Glutamatergic neuron (in vitro differentiated cells): ENCODE data around the gene DPH7. TPM values are rescaled to one million over a fixed set of nuclear protein-coding genes. Genes with fewer than 3 reads are reported as not detected.

ENCODE experiments used
- DNase-seq: peaks from one replicate; pipeline ENCODE4 v3.0.0; 2022
- H3K27ac Mint-ChIP-seq: one replicate; pipeline ENCODE4 v1.8.0; 2020; ENCODE audit warnings: mild to moderate bottlenecking, mixed read lengths, inconsistent platforms; ENCODE audit not compliant: unreplicated experiment
- H3K27me3 Mint-ChIP-seq: one replicate; pipeline ENCODE4 v1.8.0; 2020; ENCODE audit warnings: mild to moderate bottlenecking, moderate library complexity, mixed read lengths, inconsistent platforms; ENCODE audit not compliant: unreplicated experiment
- H3K36me3 Mint-ChIP-seq: one replicate; pipeline ENCODE4 v1.8.0; 2020; ENCODE audit warnings: mild to moderate bottlenecking, mixed read lengths, inconsistent platforms; ENCODE audit not compliant: unreplicated experiment
- H3K4me1 Mint-ChIP-seq: one replicate; pipeline ENCODE4 v1.8.0; 2020; ENCODE audit warnings: mild to moderate bottlenecking, low read depth, mixed read lengths, inconsistent platforms; ENCODE audit not compliant: unreplicated experiment
- H3K4me3 Mint-ChIP-seq: one replicate; pipeline ENCODE4 v1.8.0; 2020; ENCODE audit warnings: mild to moderate bottlenecking, mixed read lengths, inconsistent platforms; ENCODE audit not compliant: unreplicated experiment
- H3K9me3 Mint-ChIP-seq: one replicate; pipeline ENCODE4 v1.8.0; 2020; ENCODE audit warnings: mild to moderate bottlenecking, moderate library complexity, mixed read lengths, inconsistent platforms; ENCODE audit not compliant: unreplicated experiment
- total RNA-seq: library from RNA; stranded (reverse); fragmentation: NEBNext Ultra II Directional; extraction: Animal tissue kit (Norgen Biotek cat#: 25700); gene quantifications from one replicate; pipeline ENCODE4 v1.2.1, GENCODE V29; 2021; ENCODE audit not compliant: unreplicated experiment
- TF ChIP-seq, protein P1 (sequence below): fragments of 200-600 bp; sonication (generic); IDR thresholded peaks from one replicate; pipeline ENCODE4 v1.5.0; 2021; ENCODE audit not compliant: partially characterized antibody, unreplicated experiment

DPH7 gene
- total RNA-seq, 1 donor from 2014 or later, result 64.6 TPM

DNA sequence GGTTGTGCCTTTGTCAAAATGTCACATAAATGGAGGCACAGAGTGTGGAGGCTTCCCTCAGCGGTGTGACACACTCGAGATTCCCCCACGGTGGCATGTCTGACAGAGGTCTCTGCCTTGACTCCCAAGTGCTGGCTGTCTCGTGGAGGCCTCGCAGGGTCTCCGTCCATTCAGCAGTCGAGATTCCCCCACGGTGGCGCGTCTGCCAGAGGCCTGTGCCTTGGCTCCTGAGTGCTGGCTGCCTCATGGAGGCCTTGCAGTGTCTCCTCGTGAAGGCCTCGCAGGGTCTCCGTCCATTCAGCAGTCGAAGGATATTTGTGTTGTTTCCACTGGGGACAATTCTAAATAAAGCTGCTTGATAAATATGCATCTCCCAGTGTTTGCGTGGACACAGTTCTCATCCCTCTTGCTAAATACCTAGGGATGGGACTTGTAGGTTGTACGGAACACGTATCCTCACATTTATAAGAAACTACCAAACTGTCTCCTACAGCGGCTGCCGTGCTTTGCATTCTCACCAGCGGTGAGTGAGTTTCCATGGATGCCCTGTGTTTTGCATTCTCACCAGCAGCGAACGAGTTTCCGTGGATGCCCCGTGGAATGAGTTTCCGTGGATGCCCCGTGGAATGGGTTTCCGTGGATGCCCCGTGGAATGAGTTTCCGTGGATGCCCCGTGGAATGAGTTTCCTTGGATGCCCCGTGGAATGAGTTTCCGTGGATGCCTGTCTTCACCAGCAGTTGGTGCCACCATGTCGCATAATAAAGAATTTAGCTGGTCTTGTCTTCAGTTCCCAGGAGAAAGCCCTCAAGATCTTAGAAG, 54.4 kb downstream of the DPH7 start:
- Mint-ChIP-seq H3K4me1 (no peaks in the 10 kb centered on the region), H3K27me3 (no peaks in the 10 kb centered on the region), H3K36me3 (no peaks in the 10 kb centered on the region), H3K4me3 (no peak overlapping the region), H3K9me3 (peaks cover 4% of the 10 kb centered on the region), H3K27ac (no peak overlapping the region)
- no peak for DNase-seq
- TF ChIP-seq, protein P1, sequence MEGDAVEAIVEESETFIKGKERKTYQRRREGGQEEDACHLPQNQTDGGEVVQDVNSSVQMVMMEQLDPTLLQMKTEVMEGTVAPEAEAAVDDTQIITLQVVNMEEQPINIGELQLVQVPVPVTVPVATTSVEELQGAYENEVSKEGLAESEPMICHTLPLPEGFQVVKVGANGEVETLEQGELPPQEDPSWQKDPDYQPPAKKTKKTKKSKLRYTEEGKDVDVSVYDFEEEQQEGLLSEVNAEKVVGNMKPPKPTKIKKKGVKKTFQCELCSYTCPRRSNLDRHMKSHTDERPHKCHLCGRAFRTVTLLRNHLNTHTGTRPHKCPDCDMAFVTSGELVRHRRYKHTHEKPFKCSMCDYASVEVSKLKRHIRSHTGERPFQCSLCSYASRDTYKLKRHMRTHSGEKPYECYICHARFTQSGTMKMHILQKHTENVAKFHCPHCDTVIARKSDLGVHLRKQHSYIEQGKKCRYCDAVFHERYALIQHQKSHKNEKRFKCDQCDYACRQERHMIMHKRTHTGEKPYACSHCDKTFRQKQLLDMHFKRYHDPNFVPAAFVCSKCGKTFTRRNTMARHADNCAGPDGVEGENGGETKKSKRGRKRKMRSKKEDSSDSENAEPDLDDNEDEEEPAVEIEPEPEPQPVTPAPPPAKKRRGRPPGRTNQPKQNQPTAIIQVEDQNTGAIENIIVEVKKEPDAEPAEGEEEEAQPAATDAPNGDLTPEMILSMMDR, result no peak

DNA sequence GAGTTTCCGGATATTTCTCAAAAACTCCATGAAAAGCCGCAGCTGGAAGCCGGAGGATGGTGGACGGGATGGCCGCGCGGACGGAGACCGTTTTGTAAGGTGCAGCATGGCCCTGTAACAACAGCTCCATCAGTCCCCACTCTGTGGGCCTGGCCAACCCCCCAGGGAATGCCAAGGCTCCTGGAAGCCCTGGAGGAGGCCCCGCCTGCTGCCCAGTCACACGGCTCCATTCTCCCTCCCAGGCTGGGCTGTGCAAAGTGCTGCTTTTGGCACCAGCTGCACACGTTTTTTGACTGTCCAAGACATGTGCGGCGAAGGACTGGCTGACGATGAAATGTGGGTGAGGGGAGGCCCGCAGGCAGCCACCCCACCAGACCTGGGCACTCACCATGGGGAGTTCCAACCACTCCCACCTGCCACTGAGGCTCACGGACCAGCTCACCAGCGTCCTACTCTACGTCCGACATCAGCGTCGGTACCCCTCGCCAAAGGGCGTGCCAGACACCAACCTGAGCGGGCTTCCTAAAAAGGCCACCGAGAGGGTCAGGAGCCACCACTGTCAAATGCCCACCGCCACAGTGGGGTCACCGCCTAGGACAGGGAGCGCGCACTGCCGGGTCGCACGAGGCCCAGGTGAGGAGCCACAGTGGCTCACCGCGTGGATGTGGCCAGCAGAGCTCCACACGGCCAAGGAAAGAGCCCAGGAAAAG, 55.8 kb downstream of the DPH7 start:
- Mint-ChIP-seq H3K27me3 (no peaks in the 10 kb centered on the region), H3K27ac (no peak overlapping the region), H3K4me1 (no peaks in the 10 kb centered on the region), H3K36me3 (no peaks in the 10 kb centered on the region), H3K9me3 (peaks cover 4% of the 10 kb centered on the region), H3K4me3 (no peak overlapping the region)
- no peak for DNase-seq
- TF ChIP-seq, protein P1, result no peak

DNA sequence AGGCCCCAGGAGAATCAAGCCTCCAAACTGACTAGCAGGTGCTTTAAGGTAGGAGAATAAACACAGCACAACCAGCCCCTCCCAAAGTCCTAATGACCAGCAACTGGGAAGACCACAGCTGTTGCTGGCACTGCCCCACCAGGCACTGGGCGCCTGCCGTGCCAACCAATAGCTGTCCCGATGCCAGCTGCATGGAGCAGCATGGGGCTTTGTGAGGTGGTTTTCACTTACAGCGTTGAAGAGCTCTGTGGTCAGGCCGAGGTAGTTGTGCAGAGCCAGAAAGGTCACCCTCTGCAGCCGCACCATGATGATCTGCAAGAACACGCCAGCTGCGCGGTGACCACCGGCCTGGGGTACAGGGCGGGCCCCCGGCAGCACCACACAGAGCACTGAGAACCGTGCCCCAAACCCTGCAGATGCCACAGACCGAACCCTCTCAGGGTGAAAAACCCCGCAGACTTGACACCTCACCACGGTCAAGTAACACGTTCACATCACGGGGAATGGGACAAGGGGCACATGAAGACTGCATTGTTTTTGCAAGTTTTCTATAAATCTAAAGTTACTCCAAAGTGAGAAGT, 57.2 kb downstream of the DPH7 start:
- Mint-ChIP-seq H3K27me3 (no peaks in the 10 kb centered on the region), H3K4me3 (no peak overlapping the region), H3K27ac (no peak overlapping the region), H3K4me1 (no peaks in the 10 kb centered on the region), H3K9me3 (peaks cover 4% of the 10 kb centered on the region), H3K36me3 (no peaks in the 10 kb centered on the region)
- TF ChIP-seq, protein P1, result no peak
- no peak for DNase-seq

DNA sequence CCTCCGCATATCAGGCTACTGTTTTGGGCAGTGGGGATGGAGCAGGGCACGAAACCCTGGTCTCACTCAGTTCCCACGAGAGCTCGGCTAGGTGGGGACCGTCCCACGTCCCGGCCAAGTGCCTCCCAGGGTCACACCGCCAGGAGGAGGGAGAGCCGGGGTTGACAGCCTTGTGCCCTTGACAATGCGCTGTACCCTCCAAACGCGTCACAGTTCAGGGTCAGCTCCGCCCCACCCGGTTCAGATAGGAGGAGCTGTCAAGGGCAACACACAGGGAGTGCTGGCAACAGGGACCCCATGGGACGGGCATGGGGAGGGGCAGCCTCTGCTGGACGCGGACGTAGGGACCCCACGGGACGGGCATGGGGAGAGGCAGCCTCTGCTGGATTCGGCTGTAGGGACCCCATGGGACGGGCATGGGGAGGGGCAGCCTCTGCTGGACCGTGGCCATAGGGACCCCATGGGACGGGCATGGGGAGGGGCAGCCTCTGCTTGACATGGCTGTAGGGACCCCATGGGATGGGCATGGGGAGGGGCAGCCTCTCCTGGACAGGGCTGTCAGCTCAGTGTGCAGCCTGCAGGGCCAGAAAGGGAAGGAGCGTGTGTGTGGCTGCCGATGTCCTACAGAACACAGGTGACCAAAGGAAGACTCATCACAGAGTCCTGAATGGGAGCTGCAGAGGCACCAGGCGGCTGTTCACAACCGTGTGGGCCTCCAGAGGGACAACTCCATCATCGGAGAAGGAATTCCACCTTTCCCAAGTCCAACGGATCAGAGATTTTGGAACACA, 57.9 kb downstream of the DPH7 start:
- H3K36me3 Mint-ChIP-seq, result no peaks in the 10 kb centered on the region
- H3K4me1 Mint-ChIP-seq, result no peaks in the 10 kb centered on the region
- H3K27me3 Mint-ChIP-seq, result no peaks in the 10 kb centered on the region
- TF ChIP-seq, protein P1, result no peak
- no peak for DNase-seq
- H3K9me3 Mint-ChIP-seq, result peaks cover 4% of the 10 kb centered on the region
- no peak overlapping the region for H3K27ac Mint-ChIP-seq
- H3K4me3 Mint-ChIP-seq, result no peak overlapping the region
